BJ (cell line): ENCODE measurements around the gene PLCG1. TPM values are rescaled to one million over a fixed set of nuclear protein-coding genes. Genes with fewer than 3 reads are reported as not detected.

Source experiments
- CTCF ChIA-PET: fragments of 350-600 bp; formaldehyde crosslinking; extraction: SDS; loops from one replicate; lab custom pipeline; 2021; ENCODE audit warnings: antibody characterized with exemption, inconsistent platforms; lab: Yijun Ruan, JAX
- POLR2A ChIA-PET: fragments of 300-600 bp; sonication (Branson Sonifier 250); formaldehyde crosslinking; extraction: SDS; loops from one replicate; lab custom pipeline; 2021; ENCODE audit warnings: antibody characterized with exemption; lab: Charles Lee
- DNase-seq: peaks from one replicate; pipeline ENCODE4 v3.0.0-alpha.2; 2011; ENCODE audit warnings: low read depth
- H3K27me3 ChIP-seq: 2 replicates; pipeline ENCODE4 v1.6.0; 2011; ENCODE audit warnings: low read length; ENCODE audit not compliant: control insufficient read depth, insufficient read depth
- H3K36me3 ChIP-seq: 2 replicates; pipeline ENCODE4 v1.5.1; 2011; ENCODE audit warnings: low read length; ENCODE audit not compliant: control insufficient read depth, insufficient read depth
- H3K4me3 ChIP-seq: 2 replicates; pipeline ENCODE4 v1.5.1; 2011; ENCODE audit warnings: low read depth, mild to moderate bottlenecking, control low read depth, low read length
- CTCF ChIP-seq: IDR thresholded peaks from 2 replicates; pipeline ENCODE4 v1.5.1; 2011; ENCODE audit warnings: low read depth, mild to moderate bottlenecking, control low read depth, inconsistent platforms, low read length, moderate library complexity; ENCODE audit not compliant: insufficient read depth
- polyA plus RNA-seq: library from polyadenylated mRNA; depleted of rRNA; stranded (reverse); fragments of >200 nt; gene quantifications from 2 replicates; pipeline ENCODE4 v1.2.3, GENCODE V29; 2011

PLCG1 gene
- polyA plus RNA-seq, 1 experiment, result 46.5 TPM

GRCh38 chr20:41169791-41170351, 32.5 kb downstream of the PLCG1 start:
- POLR2A ChIA-PET, result no interaction called here
- DNase-seq, result no peak
- no peak for TF ChIP-seq CTCF
- H3K27me3 ChIP-seq, result no peaks in the 10 kb centered on the region
- CTCF ChIA-PET, result interaction anchor here (1.0 to 9.7 kb wide), 9 partner anchors 9 to 565 kb away, joined by 3 to 149 read pairs (median 3); partner anchors contain the start of gene LPIN3
- no peak overlapping the region for H3K4me3 ChIP-seq
- peaks cover 50% of the 10 kb centered on the region for H3K36me3 ChIP-seq

- DNase-seq, result no peak
- ChIA-PET CTCF (interaction anchor here (0.6 to 9.7 kb wide), 9 partner anchors 10 to 564 kb away, joined by 3 to 149 read pairs (median 3); partner anchors contain the start of gene LPIN3), POLR2A (no interaction called here)
- Histone ChIP-seq H3K36me3 (peaks cover 43% of the 10 kb centered on the region), H3K27me3 (no peaks in the 10 kb centered on the region), H3K4me3 (no peak overlapping the region)
- no peak for TF ChIP-seq CTCF
These were observed 33.2 kb downstream of the PLCG1 start for GRCh38 chr20:41170386-41171105.

GRCh38 chr20:41171736-41172295, 34.5 kb downstream of the PLCG1 start:
- POLR2A ChIA-PET, result no interaction called here
- no peak overlapping the region for H3K4me3 ChIP-seq
- CTCF ChIA-PET, result interaction anchor here (1.1 to 9.7 kb wide), 13 partner anchors 13 to 240 kb away, joined by 3 to 149 read pairs (median 8); partner anchors contain the start of gene LPIN3
- H3K36me3 ChIP-seq, result peaks cover 33% of the 10 kb centered on the region
- no peak for DNase-seq
- H3K27me3 ChIP-seq, result no peaks in the 10 kb centered on the region
- no peak for TF ChIP-seq CTCF

- no peak for DNase-seq
- H3K36me3 ChIP-seq, result peaks cover 30% of the 10 kb centered on the region
- H3K4me3 ChIP-seq, result no peak overlapping the region
- H3K27me3 ChIP-seq, result no peaks in the 10 kb centered on the region
- no peak for TF ChIP-seq CTCF
- POLR2A ChIA-PET, result interaction anchor here (0.5 kb wide), 1 partner anchor 224 kb away, joined by 4 read pairs; no protein-coding TSS in a partner anchor
- CTCF ChIA-PET, result interaction anchor here (0.6 to 9.7 kb wide), 37 partner anchors 8 to 312 kb away, joined by 3 to 149 read pairs (median 4); partner anchors contain the start of gene LPIN3
These were observed 35.2 kb downstream of the PLCG1 start for GRCh38 chr20:41172296-41173140.
